ENCODE results near the gene ITGA1.

The ITGA1 gene

GRCh38 chr5:53003144-53003543 lies 215.4 kb downstream of the ITGA1 start:
- no peak for DNase-seq

GRCh38 chr5:53006911-53007890 lies 219.5 kb downstream of the ITGA1 start:
- DNase-seq = no peak

GRCh38 chr5:53008751-53009150 lies 221.0 kb downstream of the ITGA1 start:
- DNase-seq = no peak

Data from T-helper 9 cell (primary cell).